C4-2B (cell line): ENCODE results near the gene TRPV6.

ENCODE experiments used
- H3K27ac ChIP-seq: fragments of 450-650 bp; 2 replicates; pipeline ENCODE4 v1.5.1; 2017
- ZFX ChIP-seq: fragments of 450-650 bp; IDR thresholded peaks from 2 replicates; pipeline ENCODE4 v1.6.1; 2017
- TF ChIP-seq, protein P1 (sequence below): fragments of 450-650 bp; conservative IDR thresholded peaks from 2 replicates; pipeline ENCODE4 v1.5.1; 2017; ENCODE audit warnings: mild to moderate bottlenecking

Gene TRPV6

GRCh38 chr7:142832417-142832816 lies 53.1 kb downstream of the TRPV6 start:
- TF ChIP-seq, protein P1, sequence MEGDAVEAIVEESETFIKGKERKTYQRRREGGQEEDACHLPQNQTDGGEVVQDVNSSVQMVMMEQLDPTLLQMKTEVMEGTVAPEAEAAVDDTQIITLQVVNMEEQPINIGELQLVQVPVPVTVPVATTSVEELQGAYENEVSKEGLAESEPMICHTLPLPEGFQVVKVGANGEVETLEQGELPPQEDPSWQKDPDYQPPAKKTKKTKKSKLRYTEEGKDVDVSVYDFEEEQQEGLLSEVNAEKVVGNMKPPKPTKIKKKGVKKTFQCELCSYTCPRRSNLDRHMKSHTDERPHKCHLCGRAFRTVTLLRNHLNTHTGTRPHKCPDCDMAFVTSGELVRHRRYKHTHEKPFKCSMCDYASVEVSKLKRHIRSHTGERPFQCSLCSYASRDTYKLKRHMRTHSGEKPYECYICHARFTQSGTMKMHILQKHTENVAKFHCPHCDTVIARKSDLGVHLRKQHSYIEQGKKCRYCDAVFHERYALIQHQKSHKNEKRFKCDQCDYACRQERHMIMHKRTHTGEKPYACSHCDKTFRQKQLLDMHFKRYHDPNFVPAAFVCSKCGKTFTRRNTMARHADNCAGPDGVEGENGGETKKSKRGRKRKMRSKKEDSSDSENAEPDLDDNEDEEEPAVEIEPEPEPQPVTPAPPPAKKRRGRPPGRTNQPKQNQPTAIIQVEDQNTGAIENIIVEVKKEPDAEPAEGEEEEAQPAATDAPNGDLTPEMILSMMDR, result no peak
- TF ChIP-seq ZFX, result no peak
- no peak overlapping the region for H3K27ac ChIP-seq

- no peak overlapping the region for H3K27ac ChIP-seq
- no peak for TF ChIP-seq ZFX
- TF ChIP-seq, protein P1, result no peak
These were observed 57.5 kb downstream of the TRPV6 start for GRCh38 chr7:142827951-142828500.

DNA sequence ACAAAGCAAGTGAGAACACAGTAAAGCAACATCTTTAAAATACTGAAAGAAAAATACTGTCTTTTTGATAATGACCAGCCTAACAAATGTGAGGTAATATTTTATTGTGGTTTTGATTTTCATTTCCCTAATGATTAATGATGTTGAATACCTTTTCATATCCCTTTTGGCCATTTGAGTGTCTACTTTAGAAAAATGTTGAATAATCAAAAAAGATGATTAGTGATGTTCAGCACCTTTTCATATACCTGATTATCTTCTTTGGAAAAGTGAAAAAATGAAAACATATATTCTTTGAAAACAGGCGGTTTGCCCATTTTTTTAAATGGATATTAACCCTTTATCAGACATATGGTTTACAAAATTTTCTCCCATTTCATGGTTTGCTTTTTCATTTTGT lies 62.8 kb downstream of the TRPV6 start:
- TF ChIP-seq, protein P1, result no peak
- no peak for TF ChIP-seq ZFX
- no peak overlapping the region for H3K27ac ChIP-seq
